IPS-20b (cell line): ENCODE measurements around the gene AMIGO2.
"Not testable (repeated sequence)": the region's sequence is repeated elsewhere in the genome, so short reads cannot be mapped to it uniquely, and the experiment has no call there.

Experiments used
- H3K27ac ChIP-seq: one replicate; pipeline ENCODE4 v1.5.1; 2013; ENCODE audit warnings: low read length
- H3K27me3 ChIP-seq: 2 replicates; pipeline ENCODE4 v1.6.1; 2013; ENCODE audit warnings: mild to moderate bottlenecking, low read length, inconsistent platforms; ENCODE audit not compliant: insufficient read depth
- H3K36me3 ChIP-seq: 2 replicates; pipeline ENCODE4 v1.6.1; 2013; ENCODE audit warnings: low read depth, mild to moderate bottlenecking, inconsistent platforms, low read length, moderate library complexity; ENCODE audit not compliant: insufficient read depth
- H3K4me1 ChIP-seq: 2 replicates; pipeline ENCODE4 v1.6.1; 2013; ENCODE audit warnings: mild to moderate bottlenecking, control low read depth, inconsistent platforms, low read length, moderate library complexity; ENCODE audit not compliant: insufficient read depth
- H3K4me3 ChIP-seq: 2 replicates; pipeline ENCODE4 v1.5.1; 2013; ENCODE audit warnings: mild to moderate bottlenecking, low read length, inconsistent platforms
- H3K9ac ChIP-seq: 2 replicates; pipeline ENCODE4 v1.6.1; 2013; ENCODE audit warnings: low read depth, mild to moderate bottlenecking, inconsistent platforms, low read length, moderate library complexity
- H3K9me3 ChIP-seq: 2 replicates; pipeline ENCODE4 v1.6.1; 2013; ENCODE audit warnings: mild to moderate bottlenecking, low read depth, low read length, inconsistent platforms; ENCODE audit not compliant: insufficient read depth

Gene AMIGO2

DNA sequence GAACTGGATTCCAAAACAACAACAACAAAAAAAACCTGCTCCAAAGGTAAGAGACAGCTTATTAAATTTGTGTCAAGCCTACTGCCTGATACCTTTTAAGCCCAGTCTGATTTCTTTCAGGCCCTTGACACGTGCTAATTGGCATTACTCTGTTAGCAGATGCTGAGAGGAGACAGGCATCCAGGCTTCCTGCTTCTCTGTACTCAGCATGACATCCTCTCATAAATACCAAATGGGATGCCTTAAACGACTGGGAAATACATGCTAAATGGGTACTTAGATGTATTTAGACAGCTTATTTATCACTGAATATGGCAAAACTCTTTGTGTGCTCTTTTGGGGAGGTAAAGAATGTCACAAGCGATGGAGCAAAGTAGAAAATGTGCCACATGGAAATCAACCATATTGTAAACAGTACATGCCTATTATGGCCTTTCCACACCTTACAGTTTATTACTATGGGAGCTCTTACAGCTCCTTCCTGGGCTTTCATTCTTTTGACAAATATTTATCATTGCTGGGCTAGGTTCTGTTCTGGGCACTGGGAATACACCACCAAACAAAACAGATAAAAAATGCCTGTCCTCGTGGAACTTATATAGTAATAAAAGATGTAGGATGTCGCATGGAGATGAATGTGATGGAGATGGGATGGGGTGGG lies 11.9 kb downstream of the AMIGO2 start:
- peaks cover 13% of the 10 kb centered on the region; the same call in 1 of the 2 replicates for H3K4me1 ChIP-seq
- no peaks in the 10 kb centered on the region for H3K36me3 ChIP-seq
- H3K9ac ChIP-seq: no peak overlapping the region
- H3K27ac ChIP-seq: no peak overlapping the region
- no peaks in the 10 kb centered on the region for H3K27me3 ChIP-seq
- H3K4me3 ChIP-seq: no peak overlapping the region
- H3K9me3 ChIP-seq: no peaks in the 10 kb centered on the region

DNA sequence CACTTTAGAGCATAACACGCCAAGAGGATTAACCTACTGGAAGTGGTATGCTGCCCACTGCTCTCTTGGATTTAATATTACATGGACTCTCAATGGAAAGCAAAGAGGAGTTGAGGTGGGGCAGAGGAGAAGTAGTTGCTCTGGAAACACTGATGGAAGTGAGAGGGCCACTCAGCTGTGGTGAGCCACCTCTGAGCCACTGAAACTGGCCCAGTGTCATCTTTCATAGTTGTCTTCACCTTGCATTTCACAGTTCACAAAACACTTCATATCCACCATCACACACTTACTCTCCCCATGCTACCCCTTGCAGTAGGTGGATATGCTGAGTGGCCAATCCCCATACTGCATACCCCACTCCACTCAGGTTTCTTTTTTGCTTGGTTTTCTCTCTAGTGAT lies 12.6 kb downstream of the AMIGO2 start:
- no peaks in the 10 kb centered on the region for H3K36me3 ChIP-seq
- H3K9ac ChIP-seq: no peak overlapping the region
- no peaks in the 10 kb centered on the region for H3K9me3 ChIP-seq
- no peak overlapping the region for H3K27ac ChIP-seq
- H3K4me3 ChIP-seq: no peak overlapping the region
- no peaks in the 10 kb centered on the region for H3K27me3 ChIP-seq
- peaks cover 13% of the 10 kb centered on the region; the same call in 1 of the 2 replicates for H3K4me1 ChIP-seq

DNA sequence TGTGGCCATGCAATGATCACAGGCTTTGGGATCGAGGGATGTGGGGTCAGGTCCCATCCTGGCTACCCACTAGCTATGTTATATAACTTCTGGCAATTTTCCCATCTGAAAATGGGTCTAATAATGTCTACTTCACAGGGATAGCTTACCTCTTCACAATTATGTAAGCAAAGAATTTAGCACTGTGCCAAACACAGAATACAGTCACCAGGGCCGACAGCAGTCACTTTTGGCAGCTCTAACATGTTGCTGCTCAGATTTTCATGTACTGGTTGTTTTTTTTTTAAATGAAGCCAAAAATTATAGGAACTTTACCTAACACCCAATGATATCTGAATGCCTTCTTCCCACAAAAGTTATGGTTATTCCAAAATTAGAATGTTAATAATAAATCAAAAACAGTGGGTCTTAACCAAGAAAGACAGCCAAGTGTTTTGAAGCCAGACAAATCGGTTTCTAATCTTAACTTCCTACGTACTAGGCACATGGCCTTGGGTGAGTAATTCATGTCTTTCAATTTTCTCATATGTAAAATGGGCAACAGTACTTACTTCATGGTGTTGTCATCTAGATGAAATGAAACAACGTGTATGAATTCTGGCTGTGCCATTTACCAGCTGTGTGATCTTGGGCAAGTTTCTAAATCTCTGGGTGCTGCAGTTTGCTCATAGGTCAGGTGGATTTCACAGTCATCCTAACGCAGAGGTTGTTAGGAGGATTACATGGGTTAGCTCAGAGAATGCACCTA lies 13.3 kb downstream of the AMIGO2 start:
- no peak overlapping the region for H3K9ac ChIP-seq
- no peaks in the 10 kb centered on the region for H3K36me3 ChIP-seq
- H3K27me3 ChIP-seq: no peaks in the 10 kb centered on the region

DNA sequence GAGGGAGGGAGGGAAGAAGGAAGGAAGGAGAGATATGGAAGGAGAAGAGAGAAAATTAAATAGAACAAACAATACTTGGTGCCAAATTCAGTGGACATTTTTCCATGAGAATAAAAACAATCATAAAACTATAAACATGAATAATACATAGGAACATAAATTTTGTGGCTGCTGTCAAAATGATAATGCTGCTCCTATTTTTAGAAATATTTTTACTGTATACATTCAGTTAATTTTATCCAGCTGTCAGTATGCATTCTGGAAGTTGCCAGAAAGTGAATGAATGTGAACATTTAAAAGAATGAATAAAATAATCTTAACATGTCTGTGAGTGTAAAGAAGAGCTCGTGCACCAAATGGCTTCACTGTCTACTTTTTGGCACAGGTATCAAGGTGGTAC lies 14.2 kb downstream of the AMIGO2 start:
- Histone ChIP-seq H3K27ac (no peak overlapping the region), H3K9ac (no peak overlapping the region), H3K27me3 (no peaks in the 10 kb centered on the region), H3K9me3 (no peaks in the 10 kb centered on the region), H3K36me3 (no peaks in the 10 kb centered on the region), H3K4me1 (peaks cover 13% of the 10 kb centered on the region; the same call in 1 of the 2 replicates), H3K4me3 (no peak overlapping the region)

More for the DNA sequence above, 13.3 kb downstream of the AMIGO2 start:
- no peak overlapping the region for H3K4me3 ChIP-seq
- H3K9me3 ChIP-seq: no peaks in the 10 kb centered on the region
- no peak overlapping the region for H3K27ac ChIP-seq
- H3K4me1 ChIP-seq: peaks cover 13% of the 10 kb centered on the region; the same call in 1 of the 2 replicates

DNA sequence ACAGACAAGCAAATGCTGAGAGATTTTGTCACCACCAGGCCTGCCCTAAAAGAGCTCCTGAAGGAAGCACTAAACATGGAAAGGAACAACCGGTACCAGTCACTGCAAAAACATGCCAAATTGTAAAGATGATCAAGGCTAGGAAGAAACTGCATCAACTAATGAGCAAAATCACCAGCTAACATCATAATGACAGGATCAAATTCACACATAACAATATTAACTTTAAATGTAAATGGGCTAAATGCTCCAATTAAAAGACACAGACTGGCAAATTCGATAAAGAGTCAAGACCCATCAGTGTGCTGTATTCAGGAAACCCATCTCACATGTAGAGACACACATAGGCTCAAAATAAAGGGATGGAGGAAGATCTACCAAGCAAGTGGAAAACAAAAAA lies 21.1 kb downstream of the AMIGO2 start:
- H3K36me3 ChIP-seq, H3K27me3 ChIP-seq, H3K4me3 ChIP-seq, H3K9ac ChIP-seq, H3K4me1 ChIP-seq, H3K9me3 ChIP-seq, H3K27ac ChIP-seq: not testable (repeated sequence)

DNA sequence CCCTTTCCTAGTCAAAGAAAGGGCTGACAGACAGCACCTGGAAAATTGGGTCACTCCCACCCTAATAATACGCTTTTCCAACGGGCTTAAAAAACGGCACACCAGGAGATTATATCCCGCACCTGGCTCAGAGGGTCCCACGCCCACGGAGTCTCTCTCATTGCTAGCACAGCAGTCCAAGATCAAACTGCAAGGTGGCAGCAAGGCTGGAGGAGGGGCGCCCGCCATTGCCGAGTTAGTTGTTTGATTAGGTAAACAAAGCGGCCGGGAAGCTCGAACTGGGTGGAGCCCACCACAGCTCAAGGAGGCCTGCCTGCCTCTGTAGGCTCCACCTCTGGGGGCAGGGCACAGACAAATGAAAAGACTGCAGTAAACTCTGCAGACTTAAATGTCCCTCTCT lies 22.8 kb downstream of the AMIGO2 start:
- H3K27me3 ChIP-seq, H3K36me3 ChIP-seq, H3K9ac ChIP-seq, H3K4me1 ChIP-seq, H3K4me3 ChIP-seq, H3K27ac ChIP-seq: not testable (repeated sequence)
- peaks cover 18% of the 10 kb centered on the region for H3K9me3 ChIP-seq

DNA sequence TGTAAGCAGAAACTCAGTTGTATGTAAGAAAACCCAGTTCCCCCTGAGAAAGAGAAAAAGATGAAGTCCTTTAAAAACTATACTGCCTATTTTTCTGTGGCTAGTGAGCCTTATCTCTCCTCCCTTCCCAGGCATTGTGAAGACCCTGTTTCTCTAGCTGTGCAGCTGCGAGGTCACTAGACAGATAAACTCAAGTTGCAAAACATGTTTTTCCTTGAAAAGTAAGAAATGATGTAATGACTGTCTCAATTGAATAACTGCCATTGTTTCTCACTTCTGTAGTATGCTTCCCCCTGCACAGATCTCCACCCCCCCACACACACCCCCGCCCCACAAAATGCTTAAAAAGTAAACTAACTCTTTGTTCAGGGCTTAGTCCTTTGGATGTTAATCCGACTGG lies 23.9 kb downstream of the AMIGO2 start:
- H3K27ac ChIP-seq, H3K9ac ChIP-seq, H3K4me3 ChIP-seq, H3K27me3 ChIP-seq, H3K36me3 ChIP-seq, H3K4me1 ChIP-seq: not testable (repeated sequence)
- peaks cover 25% of the 10 kb centered on the region for H3K9me3 ChIP-seq

DNA sequence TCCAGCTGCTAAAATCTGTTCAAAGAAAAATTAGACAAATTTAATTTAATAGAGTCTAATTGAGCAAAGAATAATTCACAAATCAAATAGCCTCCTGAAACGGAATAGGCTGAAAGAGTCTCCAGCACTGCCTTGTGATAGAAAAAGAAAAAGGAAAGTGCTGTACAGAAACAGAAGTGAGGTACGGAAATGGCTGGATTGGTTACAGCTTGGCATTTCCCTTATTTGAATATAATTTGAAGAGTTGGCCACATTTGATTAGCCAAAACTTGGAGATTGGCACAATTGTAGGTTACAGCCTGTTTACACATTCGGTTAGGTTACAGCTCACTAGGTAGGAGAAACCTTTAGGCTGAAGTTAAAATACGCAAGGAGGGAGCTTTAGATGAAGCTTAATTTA lies 25.1 kb downstream of the AMIGO2 start:
- Histone ChIP-seq H3K27ac (no peak overlapping the region), H3K9me3 (peaks cover 29% of the 10 kb centered on the region), H3K36me3 (no peaks in the 10 kb centered on the region), H3K4me3 (no peak overlapping the region), H3K9ac (no peak overlapping the region), H3K4me1 (0 out of 2 replicates have a peak, but pooled peaks cover 2% of the 10 kb centered on the region), H3K27me3 (no peaks in the 10 kb centered on the region)

DNA sequence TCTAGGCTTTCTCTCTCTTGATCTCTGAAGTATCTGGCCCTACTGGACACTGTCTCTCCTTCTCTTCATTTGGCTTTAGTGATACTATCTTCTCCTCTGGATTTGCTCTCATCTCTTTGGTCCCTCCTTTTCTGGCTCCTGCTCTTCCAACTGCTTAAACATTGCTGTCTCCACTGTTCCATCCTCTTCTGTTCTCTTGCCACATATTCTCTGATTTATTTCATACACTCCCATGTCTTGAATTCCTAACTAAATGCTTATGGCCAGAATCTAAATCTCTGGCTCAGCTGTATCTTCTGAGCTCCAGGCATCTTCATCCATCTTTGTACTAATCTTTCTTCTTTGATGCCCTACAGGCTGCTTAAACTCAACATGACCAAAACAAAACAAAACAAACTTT lies 25.8 kb downstream of the AMIGO2 start:
- H3K27ac ChIP-seq: no peak overlapping the region
- no peak overlapping the region for H3K4me3 ChIP-seq
- peaks cover 29% of the 10 kb centered on the region for H3K9me3 ChIP-seq
- no peaks in the 10 kb centered on the region for H3K27me3 ChIP-seq
- H3K4me1 ChIP-seq: 0 out of 2 replicates have a peak, but pooled peaks cover 2% of the 10 kb centered on the region
- no peaks in the 10 kb centered on the region for H3K36me3 ChIP-seq
- H3K9ac ChIP-seq: no peak overlapping the region

DNA sequence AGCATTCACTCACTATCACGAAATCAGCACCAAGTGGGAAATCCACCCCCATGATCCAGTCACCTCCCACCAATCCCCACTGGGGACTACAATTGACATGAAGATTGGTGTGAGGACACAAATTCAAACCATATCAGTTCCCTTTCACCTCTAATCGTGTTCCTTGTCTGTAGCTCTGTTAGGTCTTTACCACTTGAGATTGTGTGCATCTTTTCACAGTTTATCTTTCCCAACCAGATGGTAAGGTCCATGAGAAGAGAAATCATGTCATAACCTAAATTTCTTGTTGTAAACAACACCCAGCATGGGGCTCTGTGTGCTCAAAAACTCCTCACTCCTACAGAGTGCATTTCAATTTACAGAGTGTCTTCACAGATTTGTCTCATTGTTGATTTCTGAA lies 27.5 kb downstream of the AMIGO2 start:
- H3K36me3 ChIP-seq: no peaks in the 10 kb centered on the region
- H3K27ac ChIP-seq: no peak overlapping the region
- H3K9ac ChIP-seq: no peak overlapping the region
- peaks cover 29% of the 10 kb centered on the region for H3K9me3 ChIP-seq
- H3K4me1 ChIP-seq: 0 out of 2 replicates have a peak, but pooled peaks cover 2% of the 10 kb centered on the region
- no peaks in the 10 kb centered on the region for H3K27me3 ChIP-seq
- no peak overlapping the region for H3K4me3 ChIP-seq

DNA sequence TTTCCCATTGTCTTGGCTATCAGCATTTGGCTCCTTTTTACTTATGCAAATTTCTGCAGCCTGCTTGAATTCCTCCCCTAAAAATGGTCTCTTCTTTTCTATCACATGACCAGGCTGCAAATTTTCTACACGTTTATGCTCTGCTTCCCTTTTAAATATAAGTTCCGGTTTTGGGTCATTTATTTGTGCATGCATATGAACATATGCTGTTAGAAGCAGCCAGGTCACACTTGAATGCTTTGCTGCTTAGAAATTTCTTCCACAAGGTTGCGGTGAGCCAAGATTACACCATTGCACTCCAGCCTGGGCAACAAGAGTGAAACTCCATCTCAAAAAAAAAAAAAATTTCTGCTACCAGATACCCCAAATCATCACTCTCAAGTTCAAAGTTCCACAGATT lies 28.5 kb downstream of the AMIGO2 start:
- not testable (repeated sequence) for H3K27ac ChIP-seq, H3K4me3 ChIP-seq, H3K36me3 ChIP-seq, H3K4me1 ChIP-seq, H3K27me3 ChIP-seq, H3K9ac ChIP-seq
- peaks cover 24% of the 10 kb centered on the region for H3K9me3 ChIP-seq

DNA sequence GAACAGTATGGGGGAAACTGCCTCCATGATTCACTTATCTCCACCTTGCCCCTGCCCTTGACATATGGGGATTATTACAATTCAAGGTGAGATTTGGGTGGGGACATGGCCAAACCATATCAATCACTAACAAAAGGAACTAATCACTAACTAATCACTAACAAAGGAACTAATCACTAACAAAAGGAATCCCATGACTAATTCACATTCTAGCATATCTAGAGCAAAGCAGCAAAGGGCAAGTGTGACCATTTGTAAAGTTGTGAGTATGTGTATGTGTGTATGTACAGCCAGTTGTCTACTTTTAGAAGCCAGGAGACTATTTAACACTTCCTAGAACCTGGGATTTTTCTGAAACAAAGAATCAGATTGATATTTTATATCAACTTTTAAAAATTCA lies 31.2 kb downstream of the AMIGO2 start:
- Histone ChIP-seq H3K9me3 (peaks cover 19% of the 10 kb centered on the region), H3K9ac (no peak overlapping the region)

More for the DNA sequence above, 31.2 kb downstream of the AMIGO2 start:
- no peak overlapping the region for H3K4me3 ChIP-seq
- no peaks in the 10 kb centered on the region for H3K27me3 ChIP-seq
- no peak overlapping the region for H3K27ac ChIP-seq
- H3K36me3 ChIP-seq: no peaks in the 10 kb centered on the region
- no peaks in the 10 kb centered on the region for H3K4me1 ChIP-seq
